ENCODE results near the gene KRTAP1-5. TPM values are rescaled to one million over a fixed set of nuclear protein-coding genes. Genes with fewer than 3 reads are reported as not detected.
"Not testable (repeated sequence)": the region's sequence is repeated elsewhere in the genome, so short reads cannot be mapped to it uniquely, and the experiment has no call there.

The KRTAP1-5 gene
- total RNA-seq, 1 donor from 2014 or later: not detected

GRCh38 chr17:41048441-41048840 lies 21.4 kb upstream of the KRTAP1-5 start:
- no peak for DNase-seq (ENCODE audit: low read depth, low spot score)

- DNase-seq (ENCODE audit: low read depth, low spot score): not testable (repeated sequence)
Measured at GRCh38 chr17:41046735-41047465, 19.9 kb upstream of the KRTAP1-5 start, which contains the start of gene KRTAP2-1. Gene KRTAP2-1, minus strand, starts transcription at chr17:41047316. Its CDS starts 49 bp downstream, at chr17:41047267.

GRCh38 chr17:41042953-41043352 lies 15.9 kb upstream of the KRTAP1-5 start:
- DNase-seq (ENCODE audit: low read depth, low spot score): no peak

GRCh38 chr17:41040783-41041571 lies 14.0 kb upstream of the KRTAP1-5 start, which contains the start of gene KRTAP1-1:
Gene KRTAP1-1, minus strand, starts transcription at chr17:41041450. Its CDS starts 53 bp downstream, at chr17:41041397.
- DNase-seq (ENCODE audit: low read depth, low spot score): not testable (repeated sequence)

- DNase-seq (ENCODE audit: low read depth, low spot score): no peak
Measured at GRCh38 chr17:41037853-41038350, 10.9 kb upstream of the KRTAP1-5 start.

- DNase-seq (ENCODE audit: low read depth, low spot score): not testable (repeated sequence)
Measured at GRCh38 chr17:41034346-41034935, 7.4 kb upstream of the KRTAP1-5 start, which contains the start of gene KRTAP1-3. Gene KRTAP1-3, minus strand, starts transcription at chr17:41034874. Its CDS starts 53 bp downstream, at chr17:41034821.

GRCh38 chr17:41029633-41030245 lies 2.7 kb upstream of the KRTAP1-5 start, which contains the start of gene KRTAP1-4:
Gene KRTAP1-4, minus strand, starts transcription at chr17:41030195. Its CDS starts 117 bp downstream, at chr17:41030078.
- DNase-seq (ENCODE audit: low read depth, low spot score): no peak

GRCh38 chr17:41024697-41025096 lies 2.3 kb downstream of the KRTAP1-5 start:
- DNase-seq (ENCODE audit: low read depth, low spot score): no peak

GRCh38 chr17:41020336-41020735 lies 6.7 kb downstream of the KRTAP1-5 start:
- no peak for DNase-seq (ENCODE audit: low read depth, low spot score)

- no peak for DNase-seq (ENCODE audit: low read depth, low spot score)
Measured at GRCh38 chr17:41019415-41019814, 7.6 kb downstream of the KRTAP1-5 start.

GRCh38 chr17:41018541-41018940 lies 8.5 kb downstream of the KRTAP1-5 start:
- no peak for DNase-seq (ENCODE audit: low read depth, low spot score)

GRCh38 chr17:41016578-41017215 lies 10.3 kb downstream of the KRTAP1-5 start:
- DNase-seq (ENCODE audit: low read depth, low spot score): no peak

GRCh38 chr17:41015454-41015853 lies 11.6 kb downstream of the KRTAP1-5 start:
- DNase-seq (ENCODE audit: low read depth, low spot score): no peak

- no peak for DNase-seq (ENCODE audit: low read depth, low spot score)
Measured at GRCh38 chr17:41013606-41014005, 13.4 kb downstream of the KRTAP1-5 start.

GRCh38 chr17:41013181-41013580 lies 13.8 kb downstream of the KRTAP1-5 start:
- no peak for DNase-seq (ENCODE audit: low read depth, low spot score)

- no peak for DNase-seq (ENCODE audit: low read depth, low spot score)
Measured at GRCh38 chr17:41012326-41013120, 14.5 kb downstream of the KRTAP1-5 start.

- no peak for DNase-seq (ENCODE audit: low read depth, low spot score)
Measured at GRCh38 chr17:41010441-41010840, 16.6 kb downstream of the KRTAP1-5 start.

GRCh38 chr17:41009936-41010335 lies 17.1 kb downstream of the KRTAP1-5 start:
- no peak for DNase-seq (ENCODE audit: low read depth, low spot score)

GRCh38 chr17:41009301-41009760 lies 17.7 kb downstream of the KRTAP1-5 start:
- DNase-seq (ENCODE audit: low read depth, low spot score): no peak

- no peak for DNase-seq (ENCODE audit: low read depth, low spot score)
Measured at GRCh38 chr17:41008811-41009210, 18.2 kb downstream of the KRTAP1-5 start, which contains the start of gene KRTAP3-1. Gene KRTAP3-1, minus strand, starts transcription at chr17:41009128. Its CDS starts 54 bp downstream, at chr17:41009074.
